Right lobe of liver (tissue), 6 donors: Measurements from ENCODE around the gene MPHOSPH8. TPM values are rescaled to one million over a fixed set of nuclear protein-coding genes. Genes with fewer than 3 reads are reported as not detected.
"Not testable (repeated sequence)": the region's sequence is repeated elsewhere in the genome, so short reads cannot be mapped to it uniquely, and the experiment has no call there.

ENCODE experiments used
- ATAC-seq, 4 donors: fragments of 200-7000 bp; cut with Tn5 transposase; one replicate each; pipeline ENCODE4 v1.9.1; 2020; ENCODE audit warnings: mild to moderate bottlenecking in 4 of 4, moderate library complexity in 4 of 4
- DNase-seq, 3 donors: peaks; one replicate each; pipeline ENCODE4 v3.0.0-alpha.2; 2020
- H3K27ac ChIP-seq, 3 donors: fragments of 200-600 bp; one replicate each; pipeline ENCODE4 v1.8.0; 2022
- H3K27me3 ChIP-seq, 2 donors: fragments of 200-600 bp; one replicate each; pipeline ENCODE4 v1.8.0; 2022
- H3K36me3 ChIP-seq, 4 donors: fragments of 200-600 bp; sonication (generic) in 1 of 4; one replicate each; pipeline versions ENCODE4 v1.5.1 to v1.8.0; 2017 to 2022; ENCODE audit warnings: control low read depth in 1 of 4
- H3K4me1 ChIP-seq, 4 donors: fragments of 200-600 bp; sonication (generic) in 1 of 4; one replicate each; pipeline versions ENCODE4 v1.5.1 to v1.8.0; 2017 to 2022; ENCODE audit warnings: control low read depth in 1 of 4
- H3K4me3 ChIP-seq, 3 donors: fragments of 200-600 bp; one replicate each; pipeline ENCODE4 v1.8.0; 2022
- H3K9me3 ChIP-seq, 4 donors: fragments of 200-600 bp; sonication (generic) in 1 of 4; one replicate each; pipeline versions ENCODE4 v1.5.1 to v1.8.0; 2017 to 2022; ENCODE audit warnings: control low read depth in 1 of 4
- POLR2A ChIP-seq: fragments of 450-650 bp; IDR thresholded peaks from one replicate; pipeline ENCODE4 v1.6.1; 2017; ENCODE audit warnings: antibody characterized with exemption, mild to moderate bottlenecking
- WGBS: methylation state at CpG from one replicate; pipeline ENCODE4 v1.1.6; 2018; ENCODE audit warnings: low coverage, low lambda C conversion rate; ENCODE audit not compliant: insufficient coverage; ENCODE audit errors: missing lambda C conversion rate; 5-methylcytosine and 5-hydroxymethylcytosine counted together
- intact Hi-C, 2 donors: fragments of 100-400 bp; cut with DNase I; formaldehyde crosslinking; loops; one replicate each; pipeline versions ENCODE4 v1.11.2 to v1.14.1; 2022
- total RNA-seq, 6 experiments: library from RNA; depleted of rRNA in 2 of 6; stranded (reverse); fragments of >200 nt in 2 of 6; fragmentation: NEBNext Ultra II Directional in 3 of 6; extraction: Animal tissue kit (Norgen Biotek cat#: 25700) in 3 of 6; gene quantifications; one replicate each; pipeline versions ENCODE4 v1.1.0 to v1.2.4, GENCODE V29; 2016 to 2023
- TF ChIP-seq, protein P1 (sequence below), 4 donors: fragments of 200-600 bp in 3 of 4; fragments of 450-650 bp in 1 of 4; IDR thresholded peaks; one replicate each; pipeline versions ENCODE4 v1.5.1 to v1.8.0; 2016 to 2022; ENCODE audit warnings: antibody characterized with exemption in 4 of 4, mild to moderate bottlenecking in 2 of 4
- donor health status: DM: no; HTN: yes; CAD: no.
- donor health status: DM: no; HTN: no; CAD: no.
- donor health status: DM: no; HTN: no; CAD: no.
- donor health status: DM: no; HTN: yes; CAD: no.
- donor health status: DM: no; HTN: yes; CAD: no.

The MPHOSPH8 gene
- total RNA-seq, 6 experiments from 2014 or later: 7.3 to 15.4 (median 10.2) TPM

DNA sequence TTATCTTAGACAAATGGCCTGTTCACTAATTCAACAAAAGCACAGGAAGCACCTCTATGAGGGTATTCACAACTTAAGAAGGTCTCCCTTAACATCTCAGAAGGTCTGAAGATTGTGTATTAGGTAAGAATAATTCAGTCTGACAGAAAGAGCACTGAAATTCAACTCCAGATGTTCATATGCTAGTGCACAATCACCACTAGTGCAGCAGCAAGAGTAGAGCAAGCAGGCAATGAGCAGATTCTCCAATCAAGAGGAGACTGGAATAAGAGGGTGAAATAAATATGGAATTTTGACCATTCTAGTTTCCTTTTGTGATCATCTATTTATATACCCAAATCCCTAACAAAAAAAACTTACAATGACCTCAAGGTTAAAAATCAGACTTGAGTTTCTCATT lies 52.0 kb downstream of the MPHOSPH8 start:
- peak; percentile 41 to 47 (median 44) for ATAC-seq
- Histone ChIP-seq H3K27me3 (no peaks in the 10 kb centered on the region), H3K4me3 (no peak overlapping the region), H3K9me3 (no peaks in the 10 kb centered on the region), H3K4me1 (peaks cover 0 to 16% (median 7%) of the 10 kb centered on the region in 4 donors), H3K36me3 (no peaks in the 10 kb centered on the region), H3K27ac (peak overlapping the region; percentile 35 to 53 (median 42))
- intact Hi-C loops: no loop called here
- TF ChIP-seq, protein P1, sequence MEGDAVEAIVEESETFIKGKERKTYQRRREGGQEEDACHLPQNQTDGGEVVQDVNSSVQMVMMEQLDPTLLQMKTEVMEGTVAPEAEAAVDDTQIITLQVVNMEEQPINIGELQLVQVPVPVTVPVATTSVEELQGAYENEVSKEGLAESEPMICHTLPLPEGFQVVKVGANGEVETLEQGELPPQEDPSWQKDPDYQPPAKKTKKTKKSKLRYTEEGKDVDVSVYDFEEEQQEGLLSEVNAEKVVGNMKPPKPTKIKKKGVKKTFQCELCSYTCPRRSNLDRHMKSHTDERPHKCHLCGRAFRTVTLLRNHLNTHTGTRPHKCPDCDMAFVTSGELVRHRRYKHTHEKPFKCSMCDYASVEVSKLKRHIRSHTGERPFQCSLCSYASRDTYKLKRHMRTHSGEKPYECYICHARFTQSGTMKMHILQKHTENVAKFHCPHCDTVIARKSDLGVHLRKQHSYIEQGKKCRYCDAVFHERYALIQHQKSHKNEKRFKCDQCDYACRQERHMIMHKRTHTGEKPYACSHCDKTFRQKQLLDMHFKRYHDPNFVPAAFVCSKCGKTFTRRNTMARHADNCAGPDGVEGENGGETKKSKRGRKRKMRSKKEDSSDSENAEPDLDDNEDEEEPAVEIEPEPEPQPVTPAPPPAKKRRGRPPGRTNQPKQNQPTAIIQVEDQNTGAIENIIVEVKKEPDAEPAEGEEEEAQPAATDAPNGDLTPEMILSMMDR (IDR thresholded peaks at IDR 0.05): no peak
- TF ChIP-seq POLR2A: no peak
- DNase-seq: no peak

DNA sequence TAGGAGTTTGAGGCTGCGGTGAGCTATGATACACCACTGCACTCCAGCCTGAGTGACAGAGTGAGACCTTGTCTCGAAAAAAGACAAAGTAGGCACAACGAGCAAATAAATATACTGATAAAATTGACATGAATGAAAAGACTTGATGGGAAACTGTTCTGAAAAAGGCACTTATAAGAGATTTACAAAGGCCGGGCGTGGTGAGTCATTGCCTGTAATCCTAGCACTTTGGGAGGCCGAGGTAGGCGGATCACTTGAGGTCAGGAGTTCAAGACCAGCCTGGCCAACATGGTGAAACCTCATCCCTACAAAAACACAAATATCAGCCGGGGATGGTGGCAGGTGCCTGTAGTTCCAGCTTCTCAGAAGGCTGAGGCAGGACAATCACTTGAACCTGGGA lies 58.0 kb downstream of the MPHOSPH8 start:
- DNase-seq, H3K36me3 ChIP-seq, H3K9me3 ChIP-seq, H3K27me3 ChIP-seq, H3K27ac ChIP-seq, H3K4me3 ChIP-seq, intact Hi-C loops, ATAC-seq, H3K4me1 ChIP-seq: not testable (repeated sequence)
- WGBS: 90% methylated on average over 8 of the region's 8 CpGs

DNA sequence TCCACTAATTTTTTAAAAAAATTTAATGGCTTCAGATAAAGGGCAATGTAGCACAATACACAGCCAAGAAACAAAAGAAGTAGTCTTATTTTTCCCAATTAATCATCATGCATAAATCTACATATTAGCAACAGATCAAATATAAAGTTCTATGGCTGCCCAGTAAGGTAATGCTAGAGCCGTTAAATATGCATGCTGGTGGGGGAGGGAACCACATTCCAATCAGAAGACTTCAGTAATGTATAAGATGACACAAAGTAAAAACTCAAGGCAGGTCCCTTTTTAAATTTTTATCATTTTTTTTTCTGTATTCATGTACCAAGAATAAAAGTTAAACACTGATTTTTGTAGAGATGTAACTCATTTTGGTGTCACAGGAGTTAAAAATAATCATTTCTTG lies 62.0 kb downstream of the MPHOSPH8 start:
- 62% methylated on average over 1 of the region's 1 CpG for WGBS
- no peaks in the 10 kb centered on the region for H3K36me3 ChIP-seq
- H3K9me3 ChIP-seq: no peaks in the 10 kb centered on the region
- no peak overlapping the region for H3K27ac ChIP-seq
- H3K4me3 ChIP-seq: no peak overlapping the region
- H3K4me1 ChIP-seq: no peaks in the 10 kb centered on the region
- DNase-seq: no peak
- no peak for ATAC-seq
- no peaks in the 10 kb centered on the region for H3K27me3 ChIP-seq
- TF ChIP-seq, protein P1 (IDR thresholded peaks at IDR 0.05): no peak
- TF ChIP-seq POLR2A: no peak
- intact Hi-C loops: no loop called here

DNA sequence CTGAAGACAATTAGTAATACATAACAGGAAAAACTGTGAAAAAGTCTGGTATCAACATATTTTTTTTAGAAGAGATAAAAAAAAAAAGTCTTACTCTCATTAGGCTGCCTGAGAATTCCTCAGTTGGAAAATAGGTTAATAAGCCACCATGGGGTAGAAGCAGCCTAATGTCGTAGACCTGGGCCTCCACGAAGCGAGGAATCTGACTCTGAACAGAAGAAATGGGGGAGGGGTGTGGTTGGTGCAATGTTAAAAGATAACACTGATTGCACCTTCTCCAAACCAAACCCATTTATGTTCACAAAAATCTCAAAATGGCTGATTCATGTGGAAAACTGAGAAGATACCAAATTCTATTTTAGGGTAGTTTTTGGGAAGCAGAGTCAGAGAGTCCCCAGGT lies 62.4 kb downstream of the MPHOSPH8 start:
- intact Hi-C loops: no loop called here
- no peak for DNase-seq
- no peak for ATAC-seq
- H3K27me3 ChIP-seq: no peaks in the 10 kb centered on the region
- no peaks in the 10 kb centered on the region for H3K4me1 ChIP-seq
- H3K4me3 ChIP-seq: no peak overlapping the region
- WGBS: 49% methylated on average over 3 of the region's 3 CpGs
- H3K27ac ChIP-seq: no peak overlapping the region
- TF ChIP-seq POLR2A: no peak
- TF ChIP-seq, protein P1 (IDR thresholded peaks at IDR 0.05): no peak
- H3K9me3 ChIP-seq: no peaks in the 10 kb centered on the region
- H3K36me3 ChIP-seq: no peaks in the 10 kb centered on the region

DNA sequence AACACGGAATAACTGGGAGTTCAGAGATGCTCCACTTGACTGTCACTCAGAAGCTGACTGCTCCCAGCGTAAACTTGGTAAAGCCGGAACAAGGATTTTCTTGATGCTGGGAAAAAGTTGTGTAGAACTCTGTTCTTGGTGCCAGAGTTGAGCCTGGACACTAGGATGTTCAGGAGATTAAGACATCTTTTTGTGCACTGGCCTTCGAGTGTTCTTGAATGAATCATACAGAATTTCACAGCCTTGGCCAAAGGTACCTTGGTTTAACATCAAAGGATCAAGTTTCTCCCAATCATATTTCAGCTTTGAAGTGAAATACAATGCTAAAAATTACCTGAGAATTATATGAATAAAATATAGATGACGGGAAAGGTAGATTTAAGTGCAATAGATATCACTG lies 67.5 kb downstream of the MPHOSPH8 start:
- H3K27ac ChIP-seq, H3K9me3 ChIP-seq, H3K4me1 ChIP-seq, intact Hi-C loops, H3K27me3 ChIP-seq, ATAC-seq, H3K36me3 ChIP-seq, DNase-seq, H3K4me3 ChIP-seq: not testable (repeated sequence)
- WGBS: 96% methylated on average over 3 of the region's 5 CpGs

DNA sequence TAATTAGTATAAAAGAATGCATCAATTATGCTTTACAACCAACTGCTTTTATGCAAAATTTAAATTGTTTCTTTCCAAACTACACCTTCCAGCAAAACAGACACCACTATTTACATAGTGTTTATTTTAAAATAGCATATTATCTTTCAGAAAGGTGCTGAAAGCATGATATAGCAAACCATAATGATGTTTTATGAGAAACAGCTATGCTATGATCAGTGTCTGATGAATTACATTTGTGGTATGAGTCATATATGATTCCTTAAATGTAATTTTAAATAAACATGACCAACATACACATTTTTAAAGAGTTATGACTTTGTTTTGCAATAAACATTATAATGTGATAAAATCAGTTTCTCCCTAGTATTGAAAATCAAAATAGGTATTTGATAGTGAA lies 68.2 kb downstream of the MPHOSPH8 start:
- H3K4me1 ChIP-seq, ATAC-seq, H3K4me3 ChIP-seq, intact Hi-C loops, H3K27ac ChIP-seq, H3K9me3 ChIP-seq, H3K36me3 ChIP-seq, H3K27me3 ChIP-seq, DNase-seq: not testable (repeated sequence)

DNA sequence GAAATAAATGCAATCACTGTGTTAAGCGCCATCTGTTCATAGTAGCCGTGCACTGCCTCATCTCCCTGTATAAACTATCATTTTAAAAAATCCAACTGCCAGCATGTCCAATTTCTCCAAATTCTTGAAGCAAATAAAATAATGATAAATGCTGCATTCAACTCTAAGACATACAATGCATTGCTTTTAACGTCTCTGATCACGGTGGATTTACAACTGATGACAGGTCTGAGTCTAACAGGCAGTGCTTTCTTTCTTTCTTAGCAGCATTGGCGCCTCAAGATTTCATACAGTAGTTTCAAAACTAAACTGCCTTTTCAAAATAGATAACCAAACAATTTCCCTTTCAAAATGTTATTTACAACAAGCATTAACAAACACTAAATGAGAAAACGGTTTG lies 70.8 kb downstream of the MPHOSPH8 start:
- ATAC-seq, DNase-seq, H3K27ac ChIP-seq, H3K4me1 ChIP-seq, intact Hi-C loops, H3K4me3 ChIP-seq, H3K27me3 ChIP-seq, H3K36me3 ChIP-seq, H3K9me3 ChIP-seq: not testable (repeated sequence)
- WGBS: 78% methylated on average over 6 of the region's 6 CpGs

DNA sequence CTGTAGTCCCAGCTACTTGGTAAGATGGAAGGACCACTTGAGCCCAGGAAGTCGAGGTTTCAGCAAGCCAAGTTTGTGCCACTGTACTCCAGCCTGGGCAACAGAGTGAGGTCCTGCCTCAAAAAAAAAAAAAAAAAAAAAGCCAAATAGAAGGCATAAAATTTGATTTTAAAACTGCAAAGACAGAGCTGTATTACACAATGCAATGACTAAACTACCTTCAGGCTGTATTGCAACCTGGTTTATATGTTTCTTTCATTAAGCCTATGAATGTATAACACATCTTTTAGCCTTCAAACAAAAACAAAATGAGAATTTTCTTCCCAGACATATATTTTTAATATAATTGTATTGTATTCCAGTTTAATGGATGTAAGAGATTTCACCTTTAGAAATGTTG lies 75.6 kb downstream of the MPHOSPH8 start:
- H3K4me3 ChIP-seq, H3K27me3 ChIP-seq, DNase-seq, H3K36me3 ChIP-seq, H3K9me3 ChIP-seq, H3K4me1 ChIP-seq, intact Hi-C loops, ATAC-seq, H3K27ac ChIP-seq: not testable (repeated sequence)
- WGBS: 100% methylated on average over 1 of the region's 1 CpG

DNA sequence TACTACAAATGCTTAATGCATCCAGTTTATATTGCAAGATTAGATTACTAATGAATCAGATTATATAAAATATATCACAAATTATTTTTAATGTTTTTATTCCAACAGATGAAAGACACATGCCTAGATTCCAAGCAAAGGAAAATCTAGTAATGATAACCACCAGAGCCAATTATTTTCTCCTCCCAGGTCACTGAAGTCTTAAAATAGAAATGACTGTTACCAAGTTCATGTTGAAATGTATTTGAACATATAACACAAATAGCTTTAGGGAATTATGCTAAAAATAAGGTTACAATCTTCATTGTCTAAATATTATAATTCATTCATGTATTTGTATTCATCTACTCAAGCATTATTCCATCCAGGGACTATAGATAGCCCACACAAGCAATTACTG lies 76.3 kb downstream of the MPHOSPH8 start:
- H3K9me3 ChIP-seq, ATAC-seq, DNase-seq, H3K36me3 ChIP-seq, H3K27ac ChIP-seq, H3K4me3 ChIP-seq, intact Hi-C loops, H3K27me3 ChIP-seq, H3K4me1 ChIP-seq: not testable (repeated sequence)
